HG03175 (cell line): ENCODE measurements around the gene PPP1R15A.
"Not testable (repeated sequence)": the region's sequence is repeated elsewhere in the genome, so short reads cannot be mapped to it uniquely, and the experiment has no call there.

Experiments
- ATAC-seq: cut with Tn5 transposase; IDR thresholded peaks from one replicate; pipeline ENCODE4 v1.9.1; 2021; ENCODE audit warnings: mild to moderate bottlenecking, moderate library complexity; ENCODE audit not compliant: unreplicated experiment

PPP1R15A gene

GRCh38 chr19:48879025-48879637, 6.9 kb downstream of the PPP1R15A start:
- no peak for ATAC-seq

- not testable (repeated sequence) for ATAC-seq
Observed at GRCh38 chr19:48879696-48880095, 7.5 kb downstream of the PPP1R15A start.

GRCh38 chr19:48881741-48882657, 9.8 kb downstream of the PPP1R15A start:
- no peak for ATAC-seq

DNA sequence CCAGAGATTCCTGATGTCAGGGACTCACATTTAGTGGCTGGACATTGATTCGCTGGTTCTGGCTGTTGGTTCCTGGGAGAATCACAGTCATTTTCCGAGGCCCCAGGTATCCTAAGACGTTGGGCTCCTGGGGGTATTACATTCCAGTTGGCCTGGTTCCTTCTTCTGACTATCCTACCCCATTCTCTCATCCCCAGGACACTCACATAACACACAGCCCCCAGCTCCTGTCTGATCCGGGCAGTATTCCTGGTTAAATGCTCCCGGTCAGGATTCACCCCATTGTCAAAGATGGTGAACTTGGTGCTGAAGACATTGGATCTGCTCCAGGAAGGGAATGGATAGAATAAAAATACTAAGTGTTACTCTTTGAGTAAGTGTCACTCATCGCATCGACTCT, 11.5 kb downstream of the PPP1R15A start:
- ATAC-seq: no peak

DNA sequence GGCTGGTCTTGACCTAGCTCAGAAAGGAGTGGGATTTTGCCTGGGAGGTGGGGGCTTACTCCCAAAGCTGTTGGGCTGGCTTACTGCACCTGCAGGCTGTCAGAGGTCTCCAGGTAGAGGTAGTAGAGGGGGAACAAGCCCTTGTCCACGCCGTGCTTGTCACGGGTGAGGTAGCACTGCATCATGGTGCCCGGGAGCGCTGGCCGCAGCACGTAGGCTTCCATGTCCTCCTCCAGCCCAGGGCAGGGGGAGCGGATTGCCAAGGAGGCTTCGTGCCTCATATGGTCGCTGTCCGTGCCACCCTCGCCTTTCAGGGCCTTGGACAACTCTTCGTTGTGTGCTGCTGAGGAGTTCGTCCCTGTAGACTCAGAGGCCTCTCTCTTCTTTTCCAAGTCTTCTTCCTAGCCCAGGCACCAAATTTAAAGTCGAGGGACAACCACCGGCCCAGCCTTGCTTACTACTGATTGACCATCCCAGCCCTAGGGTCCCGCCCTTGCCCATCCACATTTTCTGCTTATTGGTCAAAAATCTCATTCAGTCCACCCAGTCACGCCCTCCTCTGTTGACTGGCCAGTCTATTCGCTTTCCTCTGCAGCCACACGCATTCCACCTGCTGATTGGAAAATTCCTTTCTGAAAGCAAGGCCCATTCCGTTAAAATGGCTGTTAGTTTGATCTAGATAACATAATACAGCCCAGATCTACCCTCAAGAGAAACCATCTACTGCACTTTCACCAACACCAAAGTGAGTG, 15.8 kb downstream of the PPP1R15A start:
- no peak for ATAC-seq

DNA sequence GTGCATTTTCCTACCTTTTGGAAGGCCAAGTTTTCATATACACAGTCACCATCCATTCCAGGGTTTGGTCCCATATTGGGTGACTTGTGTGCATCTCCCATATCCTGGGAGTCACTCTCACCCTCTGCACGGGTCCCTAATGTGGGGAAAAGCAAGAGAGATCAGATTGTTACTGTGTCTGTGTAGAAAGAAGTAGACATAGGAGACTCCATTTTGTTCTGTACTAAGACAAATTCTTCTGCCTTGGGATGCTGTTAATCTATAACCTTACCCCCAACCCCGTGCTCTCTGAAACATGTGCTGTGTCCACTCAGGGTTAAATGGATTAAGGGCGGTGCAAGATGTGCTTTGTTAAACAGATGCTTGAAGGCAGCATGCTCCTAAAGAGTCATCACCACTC, 17.3 kb downstream of the PPP1R15A start:
- not testable (repeated sequence) for ATAC-seq

DNA sequence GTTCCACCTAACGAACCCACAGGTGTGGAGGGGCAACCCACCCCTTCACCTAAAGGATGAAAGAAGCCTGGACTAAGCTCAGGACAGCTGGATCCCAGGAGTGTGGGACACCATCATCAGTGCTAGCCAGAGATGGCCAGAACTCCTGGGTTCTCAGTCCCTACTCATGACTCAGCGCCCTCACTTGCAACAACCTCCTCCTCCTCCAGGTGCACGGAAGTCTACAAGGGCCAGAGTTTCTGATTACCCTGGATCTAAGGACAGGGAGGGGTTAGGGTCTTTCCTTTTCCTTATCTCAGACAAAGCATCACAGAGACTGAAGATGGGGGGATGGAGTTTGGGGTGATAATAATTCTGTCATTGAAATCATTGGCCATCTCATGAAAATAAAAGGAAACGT, 18.3 kb downstream of the PPP1R15A start:
- no peak for ATAC-seq

DNA sequence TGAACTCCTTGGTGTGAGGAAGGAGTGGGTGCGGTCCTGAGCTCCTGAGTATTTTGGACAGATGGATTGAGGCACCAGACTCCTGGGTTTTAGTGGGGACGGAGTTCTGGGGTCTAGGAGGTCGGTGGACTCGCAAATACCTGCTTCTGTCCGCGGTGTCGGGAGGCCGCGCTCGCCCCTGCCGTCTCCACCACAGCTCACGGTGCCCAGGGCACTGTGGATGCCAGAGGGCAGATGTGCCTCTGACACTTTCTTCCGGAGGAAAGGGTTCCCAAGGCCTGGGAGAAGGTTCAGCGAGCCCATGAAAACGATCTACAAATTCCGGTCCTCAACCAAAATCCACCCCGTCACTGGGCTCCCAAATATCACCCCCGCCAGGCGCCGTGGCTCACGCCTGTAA, 23.0 kb downstream of the PPP1R15A start:
- no peak for ATAC-seq

- ATAC-seq: no peak
Observed at GRCh38 chr19:48896191-48896720, 24.0 kb downstream of the PPP1R15A start.

GRCh38 chr19:48897181-48897580, 25.0 kb downstream of the PPP1R15A start:
- ATAC-seq: no peak

DNA sequence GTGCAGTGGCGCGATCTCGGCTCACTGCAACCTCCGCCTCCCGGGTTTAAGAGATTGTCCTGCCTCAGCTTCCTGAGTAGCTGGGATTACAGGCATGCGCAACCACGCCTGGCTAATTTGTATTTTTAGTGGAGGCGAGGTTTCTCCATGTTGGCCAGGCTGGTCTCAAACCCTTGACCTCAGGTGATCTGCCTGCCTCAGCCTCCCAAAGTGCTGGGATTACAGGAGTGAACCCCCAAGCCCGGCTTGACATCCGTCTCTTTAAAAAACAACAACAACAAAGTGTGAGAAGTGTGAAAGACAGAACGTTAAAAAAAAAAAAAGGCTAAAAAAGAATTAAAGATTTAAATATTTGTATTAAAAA, 27.1 kb downstream of the PPP1R15A start:
- not testable (repeated sequence) for ATAC-seq

GRCh38 chr19:48899781-48900476, 27.7 kb downstream of the PPP1R15A start, which contains the start of gene NUCB1:
TSS of gene NUCB1 (plus strand) at chr19:48900312. CDS start at chr19:48900797, 485 bp downstream.
- peak; percentile 90 for ATAC-seq

DNA sequence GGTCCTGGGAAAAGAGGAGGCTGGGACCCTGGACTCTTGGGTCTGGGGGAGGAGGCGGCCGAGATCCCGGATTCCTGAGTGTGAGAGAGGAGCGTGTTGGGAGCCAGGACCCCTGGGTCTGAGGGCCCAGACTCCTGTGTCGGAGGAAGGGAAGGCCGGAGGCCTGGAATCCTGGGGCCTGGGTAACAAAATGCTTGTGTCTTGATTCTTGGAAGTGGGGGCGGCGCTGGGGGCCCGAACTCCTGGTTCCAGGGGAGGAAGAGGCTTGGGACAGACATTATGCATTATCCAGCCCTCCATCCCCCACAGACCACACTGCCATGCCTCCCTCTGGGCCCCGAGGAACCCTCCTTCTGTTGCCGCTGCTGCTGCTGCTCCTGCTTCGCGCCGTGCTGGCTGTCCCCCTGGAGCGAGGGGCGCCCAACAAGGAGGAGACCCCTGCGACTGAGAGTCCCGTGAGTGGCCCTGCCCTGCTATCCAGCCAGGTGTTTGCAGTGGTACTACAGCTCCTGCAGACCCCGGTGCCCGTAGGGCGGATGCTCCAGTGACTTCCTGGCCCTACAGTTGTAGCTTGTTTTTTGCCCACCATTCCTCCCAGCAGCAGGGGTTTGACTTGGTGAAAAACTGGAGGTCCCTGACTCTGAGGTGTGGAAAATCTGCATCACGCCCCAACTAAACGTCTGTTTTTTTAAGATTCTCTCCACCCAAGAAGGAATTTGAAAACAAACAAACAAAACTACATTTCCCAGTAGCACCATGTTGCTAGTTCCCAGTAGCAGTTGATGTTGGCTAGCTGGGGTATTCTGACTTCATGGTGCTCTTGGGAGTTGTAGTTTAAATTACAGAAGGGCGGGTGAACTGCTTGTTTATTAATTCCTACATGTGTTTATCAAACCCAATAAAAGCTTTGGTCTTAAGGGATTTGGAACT, 28.5 kb downstream of the PPP1R15A start:
- no peak for ATAC-seq

- not testable (repeated sequence) for ATAC-seq
Observed at GRCh38 chr19:48902291-48902690, 30.1 kb downstream of the PPP1R15A start.

GRCh38 chr19:48903788-48904187, 31.6 kb downstream of the PPP1R15A start:
- ATAC-seq: not testable (repeated sequence)

GRCh38 chr19:48905664-48906063, 33.4 kb downstream of the PPP1R15A start:
- ATAC-seq: no peak

DNA sequence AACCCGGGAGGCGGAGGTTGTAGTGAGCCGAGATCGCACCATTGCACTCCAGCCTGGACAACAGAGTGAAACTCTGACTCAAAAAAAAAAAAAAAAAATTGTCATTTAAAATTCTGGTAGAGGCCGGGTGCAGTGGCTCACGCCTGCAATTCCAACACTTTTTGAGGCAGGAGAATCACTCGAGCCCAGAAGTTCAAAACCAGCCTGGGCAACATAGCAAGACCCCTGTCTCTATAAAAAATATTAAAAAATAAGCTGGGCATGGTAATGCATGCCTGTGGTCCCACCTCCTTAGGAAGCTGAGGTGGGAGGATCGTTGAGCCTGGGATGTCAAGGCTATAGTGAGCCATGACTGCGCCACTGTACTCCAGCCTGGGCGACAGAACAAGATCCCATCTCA, 34.1 kb downstream of the PPP1R15A start:
- ATAC-seq: no peak

DNA sequence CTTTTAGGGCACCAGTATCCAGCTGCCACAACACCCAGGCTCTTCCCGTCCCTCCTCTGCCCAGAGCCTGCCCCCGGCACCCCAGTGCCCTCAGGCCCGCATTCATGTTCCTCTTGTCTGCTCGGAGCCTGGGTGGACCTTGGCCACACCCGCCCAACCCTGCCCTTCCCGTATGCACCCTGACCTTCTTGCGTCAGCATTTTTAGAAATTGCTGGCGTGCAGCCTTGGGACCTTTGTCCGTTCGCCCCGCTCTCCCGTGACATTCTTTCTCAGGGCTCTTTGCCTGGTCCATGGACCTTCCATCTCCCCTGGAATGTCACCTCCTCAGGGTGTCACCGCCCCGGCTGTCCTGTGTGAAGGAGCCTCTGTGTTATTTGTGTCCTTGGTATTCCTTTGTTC, 35.5 kb downstream of the PPP1R15A start:
- ATAC-seq: no peak

DNA sequence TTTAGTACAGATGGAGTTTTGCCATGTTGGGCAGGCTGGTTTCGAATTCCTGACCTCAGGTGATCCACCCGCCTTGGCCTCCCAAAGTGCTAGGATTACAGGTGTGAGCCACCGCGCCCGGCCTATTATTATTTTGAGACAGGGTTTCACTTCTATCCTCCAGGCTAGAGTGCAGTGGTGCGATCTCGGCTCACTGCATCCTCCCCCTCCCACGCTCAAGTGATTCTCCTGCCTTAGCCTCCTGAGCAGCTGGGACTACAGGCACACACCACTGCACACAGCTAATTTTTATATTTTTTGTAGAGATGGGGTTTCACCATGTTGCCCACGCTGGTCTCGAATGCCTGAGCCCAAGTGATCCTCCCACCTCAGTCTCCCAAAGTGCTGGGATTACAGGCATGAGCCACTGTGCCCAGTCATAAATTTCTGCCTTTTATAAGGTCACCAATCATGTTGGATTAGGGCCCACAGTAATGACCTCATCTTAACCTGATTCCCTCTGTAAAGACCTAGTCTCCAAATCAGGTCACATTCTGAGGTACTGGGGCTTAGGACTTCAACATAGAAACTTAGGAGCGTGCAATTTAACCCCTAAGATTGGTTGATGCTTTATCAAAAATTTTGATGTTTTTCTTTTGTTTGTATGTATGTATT, 37.3 kb downstream of the PPP1R15A start:
- not testable (repeated sequence) for ATAC-seq
